Loucy (cell line): ENCODE data around the gene INSYN2B.

Experiments
- H2AFZ ChIP-seq: fragments of 200-600 bp; sonication (generic); 2 replicates; pipeline ENCODE4 v1.6.0; 2016; ENCODE audit warnings: antibody characterized with exemption, mild to moderate bottlenecking, low read length, moderate library complexity
- H3F3A ChIP-seq: fragments of 200-600 bp; 2 replicates; pipeline ENCODE4 v1.6.0; 2016; ENCODE audit warnings: antibody characterized with exemption, low read depth, mild to moderate bottlenecking
- H3K27me3 ChIP-seq: fragments of 200-600 bp; sonication (generic); 2 replicates; pipeline ENCODE4 v1.6.1; 2014; ENCODE audit warnings: low read length, mild to moderate bottlenecking; ENCODE audit not compliant: insufficient read depth, poor library complexity, severe bottlenecking
- H3K36me3 ChIP-seq: fragments of 200-600 bp; sonication (generic); 2 replicates; pipeline ENCODE4 v1.6.1; 2016; ENCODE audit warnings: low read length; ENCODE audit not compliant: insufficient read depth
- H3K4me1 ChIP-seq: fragments of 200-600 bp; sonication (generic); 2 replicates; pipeline ENCODE4 v1.5.1; 2014; ENCODE audit warnings: low read length, mild to moderate bottlenecking; ENCODE audit not compliant: insufficient read depth, poor library complexity, severe bottlenecking
- H3K4me2 ChIP-seq: fragments of 200-600 bp; sonication (generic); 2 replicates; pipeline ENCODE4 v1.6.0; 2014; ENCODE audit warnings: antibody characterized with exemption, low read length, low read depth, mild to moderate bottlenecking; ENCODE audit not compliant: poor library complexity, severe bottlenecking
- H3K4me3 ChIP-seq: fragments of 200-600 bp; sonication (generic); 2 replicates; pipeline ENCODE4 v1.5.1; 2014; ENCODE audit warnings: low read length, mild to moderate bottlenecking, mixed read lengths; ENCODE audit not compliant: poor library complexity, severe bottlenecking
- H3K79me2 ChIP-seq: fragments of 200-600 bp; sonication (generic); 2 replicates; pipeline ENCODE4 v1.6.1; 2014; ENCODE audit warnings: low read length; ENCODE audit not compliant: insufficient read depth
- H3K9ac ChIP-seq: fragments of 200-600 bp; sonication (generic); 2 replicates; pipeline ENCODE4 v1.6.0; 2014; ENCODE audit warnings: mild to moderate bottlenecking, low read depth, low read length, moderate library complexity; ENCODE audit not compliant: poor library complexity, severe bottlenecking
- H3K9me2 ChIP-seq: fragments of 200-600 bp; sonication (generic); replicated peaks from 2 replicates; pipeline ENCODE4 v1.6.1; 2016; ENCODE audit warnings: low read depth, low read length, mixed read lengths
- H3K9me3 ChIP-seq: fragments of 200-600 bp; sonication (generic); 2 replicates; pipeline ENCODE4 v1.6.1; 2014; ENCODE audit warnings: mild to moderate bottlenecking, antibody characterized with exemption, low read length, low read depth; ENCODE audit not compliant: insufficient read depth
- H4K20me1 ChIP-seq: fragments of 200-600 bp; sonication (generic); 2 replicates; pipeline ENCODE4 v1.6.0; 2014; ENCODE audit warnings: antibody characterized with exemption, low read length, mild to moderate bottlenecking; ENCODE audit not compliant: insufficient read depth, poor library complexity, severe bottlenecking
- CTCF ChIP-seq: fragments of 200-600 bp; sonication (generic); conservative IDR thresholded peaks from 2 replicates; pipeline ENCODE4 v1.5.1; 2014; ENCODE audit warnings: mild to moderate bottlenecking, antibody characterized with exemption, low read length
- EZH2phosphoT487 ChIP-seq: fragments of 200-600 bp; IDR thresholded peaks from 2 replicates; pipeline ENCODE4 v1.6.1; 2018; ENCODE audit warnings: antibody characterized with exemption, mild to moderate bottlenecking, moderate library complexity, borderline replicate concordance

The INSYN2B gene

GRCh38 chr5:169913479-169913878 lies 66.8 kb downstream of the INSYN2B start:
- Histone ChIP-seq H3K9ac (no peak overlapping the region), H3K9me3 (no peaks in the 10 kb centered on the region), H3K27me3 (no peaks in the 10 kb centered on the region), H4K20me1 (peaks cover 7% of the 10 kb centered on the region), H3K36me3 (no peaks in the 10 kb centered on the region; the same call in 1 of the 2 replicates), H3K4me3 (no peak overlapping the region), H3K4me1 (no peaks in the 10 kb centered on the region), H3K9me2 (no peaks in the 10 kb centered on the region), H3F3A (no peaks in the 10 kb centered on the region), H3K79me2 (no peaks in the 10 kb centered on the region), H3K4me2 (no peak overlapping the region), H2AFZ (no peak overlapping the region)
- TF ChIP-seq CTCF (no peak), EZH2phosphoT487 (no peak)

GRCh38 chr5:169911448-169912212 lies 68.7 kb downstream of the INSYN2B start:
- Histone ChIP-seq H3K4me2 (no peak overlapping the region), H3K36me3 (no peaks in the 10 kb centered on the region; the same call in 1 of the 2 replicates), H4K20me1 (peaks cover 7% of the 10 kb centered on the region), H3K9ac (no peak overlapping the region), H2AFZ (no peak overlapping the region), H3F3A (no peaks in the 10 kb centered on the region), H3K9me3 (no peaks in the 10 kb centered on the region), H3K9me2 (no peaks in the 10 kb centered on the region), H3K4me1 (no peaks in the 10 kb centered on the region), H3K27me3 (no peaks in the 10 kb centered on the region), H3K4me3 (no peak overlapping the region), H3K79me2 (no peaks in the 10 kb centered on the region)
- TF ChIP-seq CTCF, result peak; percentile 17; the same call in 1 of the 2 replicates
- TF ChIP-seq EZH2phosphoT487, result no peak

- Histone ChIP-seq H3F3A (no peaks in the 10 kb centered on the region), H3K9ac (no peak overlapping the region), H3K4me2 (no peak overlapping the region), H3K79me2 (no peaks in the 10 kb centered on the region), H4K20me1 (peaks cover 7% of the 10 kb centered on the region), H3K4me1 (no peaks in the 10 kb centered on the region), H2AFZ (no peak overlapping the region), H3K36me3 (no peaks in the 10 kb centered on the region), H3K9me2 (no peaks in the 10 kb centered on the region), H3K4me3 (no peak overlapping the region), H3K27me3 (no peaks in the 10 kb centered on the region), H3K9me3 (no peaks in the 10 kb centered on the region)
- TF ChIP-seq CTCF (no peak), EZH2phosphoT487 (no peak)
Observed at GRCh38 chr5:169910393-169910792, 69.9 kb downstream of the INSYN2B start.
